PC-3 (cell line): ENCODE results near the gene CANT1.

Source experiments
- EZH2 ChIP-seq: fragments of 300-600 bp; sonication (generic); IDR thresholded peaks from one replicate; pipeline ENCODE4 v1.6.1; 2017; ENCODE audit warnings: antibody characterized with exemption, mild to moderate bottlenecking, low read length; ENCODE audit not compliant: unreplicated experiment
- EZH2phosphoT487 ChIP-seq: fragments of 300-600 bp; sonication (generic); IDR thresholded peaks from 2 replicates; pipeline ENCODE4 v1.6.1; 2018; ENCODE audit warnings: mild to moderate bottlenecking, antibody characterized with exemption, low read length, borderline replicate concordance
- TF ChIP-seq, protein P1 (sequence below): fragments of 300-600 bp; sonication (generic); conservative IDR thresholded peaks from 2 replicates; pipeline ENCODE4 v1.5.1; 2017; ENCODE audit warnings: antibody characterized with exemption, low read depth, mild to moderate bottlenecking, low read length

DNA sequence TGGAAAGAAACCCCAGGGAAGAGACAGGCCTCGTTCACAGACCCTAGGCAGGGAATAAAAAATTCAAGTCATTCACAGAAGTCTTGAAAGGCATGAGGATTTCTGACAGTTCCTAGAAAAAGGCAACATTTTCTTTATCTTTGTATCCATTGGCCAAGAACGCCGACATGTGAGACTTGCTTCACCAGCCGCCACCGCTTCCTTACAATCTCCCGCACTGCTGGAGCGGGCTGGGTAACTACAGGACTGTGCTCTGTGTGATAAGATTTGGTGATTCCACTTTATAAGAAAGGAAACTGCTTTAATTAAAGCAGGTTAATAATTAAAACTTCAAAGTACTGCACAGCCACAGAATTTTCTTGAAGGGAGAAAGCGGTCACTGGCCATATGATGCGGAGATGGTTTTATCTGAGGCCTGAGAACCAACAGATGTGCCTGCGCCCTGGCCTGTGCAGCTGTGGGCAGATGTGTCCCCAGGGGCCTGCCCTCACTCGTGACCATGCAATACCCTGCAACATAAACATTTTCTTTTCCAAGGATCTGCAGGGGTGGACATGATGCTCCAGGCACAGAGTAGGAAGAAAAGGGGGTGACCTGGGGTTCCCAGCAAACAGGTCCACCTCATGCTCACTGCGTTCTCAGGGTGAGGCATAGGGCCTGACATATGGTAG lies 16.9 kb downstream of the CANT1 start:
- TF ChIP-seq EZH2phosphoT487: no peak
- no peak for TF ChIP-seq EZH2
- TF ChIP-seq, protein P1, sequence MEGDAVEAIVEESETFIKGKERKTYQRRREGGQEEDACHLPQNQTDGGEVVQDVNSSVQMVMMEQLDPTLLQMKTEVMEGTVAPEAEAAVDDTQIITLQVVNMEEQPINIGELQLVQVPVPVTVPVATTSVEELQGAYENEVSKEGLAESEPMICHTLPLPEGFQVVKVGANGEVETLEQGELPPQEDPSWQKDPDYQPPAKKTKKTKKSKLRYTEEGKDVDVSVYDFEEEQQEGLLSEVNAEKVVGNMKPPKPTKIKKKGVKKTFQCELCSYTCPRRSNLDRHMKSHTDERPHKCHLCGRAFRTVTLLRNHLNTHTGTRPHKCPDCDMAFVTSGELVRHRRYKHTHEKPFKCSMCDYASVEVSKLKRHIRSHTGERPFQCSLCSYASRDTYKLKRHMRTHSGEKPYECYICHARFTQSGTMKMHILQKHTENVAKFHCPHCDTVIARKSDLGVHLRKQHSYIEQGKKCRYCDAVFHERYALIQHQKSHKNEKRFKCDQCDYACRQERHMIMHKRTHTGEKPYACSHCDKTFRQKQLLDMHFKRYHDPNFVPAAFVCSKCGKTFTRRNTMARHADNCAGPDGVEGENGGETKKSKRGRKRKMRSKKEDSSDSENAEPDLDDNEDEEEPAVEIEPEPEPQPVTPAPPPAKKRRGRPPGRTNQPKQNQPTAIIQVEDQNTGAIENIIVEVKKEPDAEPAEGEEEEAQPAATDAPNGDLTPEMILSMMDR: no peak
